CD4-positive, alpha-beta T cell treated with Interleukin-4 for 1 hour (primary cell): Measurements from ENCODE around the gene ZDHHC15.
"Not testable (repeated sequence)": the region's sequence is repeated elsewhere in the genome, so short reads cannot be mapped to it uniquely, and the experiment has no call there.

ENCODE experiments used
- DNase-seq, 2 donors: peaks; one replicate each; pipeline ENCODE4 v3.0.0-alpha.2; 2020 to 2022

ZDHHC15 gene, protein sequence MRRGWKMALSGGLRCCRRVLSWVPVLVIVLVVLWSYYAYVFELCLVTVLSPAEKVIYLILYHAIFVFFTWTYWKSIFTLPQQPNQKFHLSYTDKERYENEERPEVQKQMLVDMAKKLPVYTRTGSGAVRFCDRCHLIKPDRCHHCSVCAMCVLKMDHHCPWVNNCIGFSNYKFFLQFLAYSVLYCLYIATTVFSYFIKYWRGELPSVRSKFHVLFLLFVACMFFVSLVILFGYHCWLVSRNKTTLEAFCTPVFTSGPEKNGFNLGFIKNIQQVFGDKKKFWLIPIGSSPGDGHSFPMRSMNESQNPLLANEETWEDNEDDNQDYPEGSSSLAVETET

DNA sequence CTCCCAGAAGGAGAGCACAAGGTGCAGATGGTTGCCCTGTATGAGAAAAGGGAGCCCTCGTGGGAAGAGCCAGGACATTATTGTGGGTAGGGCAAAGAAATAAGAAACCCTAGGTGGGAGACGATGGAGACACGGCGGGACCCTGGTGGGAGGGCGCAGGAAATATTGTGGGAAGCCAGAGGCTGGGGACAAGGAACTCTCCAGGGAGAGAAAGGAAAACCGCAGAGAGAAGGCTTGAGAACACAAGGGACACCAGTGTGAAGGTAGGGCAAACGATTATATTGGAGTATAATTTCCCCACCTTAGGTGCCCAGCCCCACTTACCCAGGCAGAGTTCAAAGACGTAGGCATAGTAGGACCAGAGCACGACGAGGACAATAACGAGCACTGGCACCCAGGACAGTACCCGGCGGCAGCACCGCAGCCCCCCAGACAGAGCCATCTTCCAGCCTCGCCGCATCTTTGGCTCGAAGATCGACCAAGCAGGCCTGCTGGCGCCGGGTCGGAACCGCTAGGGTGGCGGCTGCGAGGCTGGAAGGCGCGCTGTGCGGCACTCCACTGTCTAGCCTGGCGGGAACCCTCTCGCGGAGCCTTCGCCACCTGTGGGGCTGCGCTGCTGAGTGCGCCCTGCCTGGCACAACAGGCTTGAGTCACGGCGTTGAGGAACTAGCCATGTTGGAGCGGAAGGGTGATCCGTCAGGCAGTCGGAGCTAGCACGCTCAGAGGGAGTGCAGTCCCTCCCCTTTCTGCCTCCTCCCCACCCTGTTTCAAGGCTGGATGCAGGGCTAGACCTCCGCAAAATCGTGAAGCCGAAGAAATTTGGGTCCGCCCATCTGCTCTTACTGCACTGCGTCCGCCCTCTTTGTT lies at the start of gene ZDHHC15:
TSS of gene ZDHHC15 (minus strand) at position 473 of the 867 bp plus-strand sequence. CDS start at position 460, 13 bp downstream.
- peak; percentile 23 to 24 for DNase-seq

DNA sequence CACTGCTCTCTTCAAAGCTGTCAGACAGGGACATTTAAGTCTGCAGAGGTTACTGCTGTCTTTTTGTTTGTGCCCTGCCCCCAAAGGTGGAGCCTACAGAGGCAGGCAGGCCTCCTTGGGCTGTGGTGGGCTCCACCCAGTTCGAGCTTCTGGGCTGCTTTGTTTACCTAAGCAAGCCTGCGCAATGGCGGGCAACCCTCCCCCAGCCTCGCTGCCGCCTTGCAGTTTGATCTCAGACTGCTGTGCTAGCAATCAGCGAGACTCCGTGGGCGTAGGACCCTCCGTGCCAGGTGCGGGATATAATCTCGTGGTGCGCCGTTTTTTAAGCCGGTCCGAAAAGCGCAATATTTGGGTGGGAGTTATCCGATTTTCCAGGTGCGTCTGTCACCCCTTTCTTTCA lies 37.7 kb upstream of the ZDHHC15 start:
- DNase-seq, result not testable (repeated sequence)

DNA sequence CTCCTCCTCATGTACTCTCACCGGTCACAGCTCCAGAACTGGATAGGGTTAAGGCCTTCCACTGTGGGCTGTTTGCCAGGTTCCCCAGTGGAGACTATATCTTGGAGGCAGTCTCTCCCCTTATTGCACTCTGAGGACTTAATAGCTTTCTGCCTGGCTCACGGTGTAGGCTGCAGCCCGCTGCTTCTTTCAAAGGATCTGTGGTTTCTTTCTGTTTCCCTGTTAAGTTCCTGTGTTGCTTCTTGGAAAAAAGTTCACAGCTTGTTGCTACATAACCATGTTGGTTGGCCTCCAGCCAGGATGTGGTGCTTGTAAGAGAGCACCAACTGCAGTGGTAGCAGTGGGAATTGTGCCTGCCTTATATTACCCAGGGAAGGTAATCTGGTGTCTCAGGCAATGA lies 24.9 kb upstream of the ZDHHC15 start:
- DNase-seq, result no peak

DNA sequence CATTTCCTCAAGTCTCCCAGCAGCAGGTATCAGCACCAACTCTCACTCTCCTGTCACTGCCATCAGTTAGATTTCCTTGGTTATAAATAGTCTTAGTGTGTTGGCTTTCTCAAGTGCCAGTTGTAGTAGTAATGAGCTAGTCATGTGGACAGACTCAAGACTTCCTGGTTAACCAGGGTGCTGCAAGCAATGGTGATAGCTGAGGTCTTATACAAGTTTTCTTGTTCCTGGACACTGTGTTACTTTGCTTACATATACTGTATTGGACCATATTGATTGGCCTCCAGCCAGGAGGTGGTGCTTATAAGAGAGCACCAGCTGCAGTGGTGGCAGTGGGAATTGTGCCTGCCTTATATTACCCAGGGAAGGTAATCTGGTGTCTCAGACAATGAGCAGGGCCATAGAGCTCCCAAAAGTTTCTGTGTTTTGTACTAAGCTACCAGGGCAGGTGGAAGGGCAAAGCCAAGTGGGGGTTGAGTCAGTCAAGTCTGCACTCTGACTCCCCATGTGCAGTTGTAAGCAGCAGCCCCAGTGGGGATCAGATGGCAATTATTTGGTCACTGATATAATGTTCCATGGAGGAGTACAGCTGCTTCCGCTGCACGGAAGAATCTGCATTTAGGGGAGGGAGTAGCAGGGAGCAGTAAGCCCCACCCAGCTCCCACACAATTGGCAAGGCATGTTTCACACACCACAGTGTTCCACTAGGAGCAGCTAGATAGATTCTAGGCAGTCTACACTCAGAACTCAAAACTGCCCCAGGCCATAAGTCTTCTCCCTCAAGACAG lies 24.1 kb upstream of the ZDHHC15 start:
- DNase-seq, result no peak

DNA sequence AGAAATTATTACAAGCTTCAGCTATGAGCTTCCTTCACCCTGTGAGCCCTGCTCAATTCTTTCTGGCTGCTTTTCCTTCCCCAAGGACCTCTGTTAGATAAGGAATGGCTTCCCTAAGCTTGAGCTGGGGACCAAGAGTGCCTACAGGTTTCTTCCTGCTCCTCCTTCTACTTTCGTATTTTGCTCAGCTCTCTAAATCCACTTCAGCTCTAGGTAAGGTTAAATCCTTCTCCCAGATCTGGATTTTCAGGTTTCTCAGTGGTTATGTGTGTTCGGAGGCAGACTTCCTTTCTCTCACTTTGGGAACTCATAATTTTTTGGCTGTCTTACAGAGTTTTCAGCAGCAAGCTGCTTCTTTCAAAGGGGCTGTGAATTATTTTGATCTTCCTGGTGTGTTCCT lies 21.9 kb upstream of the ZDHHC15 start:
- DNase-seq, result no peak

DNA sequence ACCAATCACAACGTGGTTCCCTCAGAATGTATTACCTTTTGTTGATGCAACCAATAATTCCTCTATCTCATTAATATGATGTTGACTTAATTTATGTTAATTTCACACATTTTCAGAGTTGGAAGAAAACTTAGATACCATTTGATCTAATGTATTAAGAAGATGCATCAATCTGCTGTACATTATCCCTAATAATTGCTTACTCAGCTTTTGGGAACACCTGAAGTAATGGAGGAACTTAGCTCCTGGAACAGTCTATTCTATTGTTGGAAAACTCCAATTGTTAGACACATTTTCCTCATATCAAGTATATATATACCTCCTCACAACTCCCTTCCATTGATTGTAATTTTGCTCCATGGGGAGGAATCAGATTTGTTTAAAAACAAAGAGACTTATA lies 38.9 kb downstream of the ZDHHC15 start:
- no peak for DNase-seq

DNA sequence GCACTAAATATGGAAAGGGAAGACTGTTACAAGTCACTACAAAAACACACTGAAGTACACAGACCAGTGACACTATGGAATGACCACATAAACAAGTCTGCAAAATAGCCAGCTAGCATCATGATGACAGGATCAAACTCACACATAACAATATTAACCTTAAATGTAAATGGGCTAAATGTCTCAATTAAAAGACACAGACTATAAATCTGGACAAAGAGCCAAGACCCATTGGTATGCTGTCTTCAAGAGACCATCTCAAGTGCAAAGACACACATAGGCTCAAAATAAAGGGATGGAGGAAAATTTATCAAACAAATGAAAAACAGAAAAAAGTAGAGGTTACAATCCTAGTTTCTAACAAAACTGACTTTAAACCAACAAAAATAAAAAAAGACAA lies 61.1 kb downstream of the ZDHHC15 start:
- not testable (repeated sequence) for DNase-seq

DNA sequence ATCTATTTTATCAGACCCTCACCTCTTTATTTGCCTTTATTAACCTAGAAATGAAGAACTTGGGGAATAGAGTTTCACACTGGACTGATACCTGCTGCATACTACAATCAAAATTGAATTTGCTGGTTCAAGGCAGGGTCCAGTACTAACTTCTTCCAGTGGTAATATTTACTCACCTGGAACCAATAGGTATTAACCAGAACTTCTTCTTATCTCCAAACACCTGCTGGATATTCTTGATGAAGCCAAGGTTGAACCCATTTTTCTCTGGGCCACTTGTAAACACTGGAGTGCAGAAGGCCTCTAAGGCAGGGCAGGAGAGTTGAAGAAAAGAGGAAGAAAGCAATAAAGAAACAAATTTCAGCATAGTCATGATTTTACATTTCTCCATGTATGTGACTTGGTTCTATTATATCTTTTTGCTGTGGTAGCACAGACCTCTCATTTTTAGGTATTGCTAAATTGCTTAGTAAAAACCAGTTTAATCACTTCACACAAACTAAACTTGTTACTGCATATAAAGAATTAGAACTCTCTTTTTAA lies 101.1 kb downstream of the ZDHHC15 start:
- no peak for DNase-seq

DNA sequence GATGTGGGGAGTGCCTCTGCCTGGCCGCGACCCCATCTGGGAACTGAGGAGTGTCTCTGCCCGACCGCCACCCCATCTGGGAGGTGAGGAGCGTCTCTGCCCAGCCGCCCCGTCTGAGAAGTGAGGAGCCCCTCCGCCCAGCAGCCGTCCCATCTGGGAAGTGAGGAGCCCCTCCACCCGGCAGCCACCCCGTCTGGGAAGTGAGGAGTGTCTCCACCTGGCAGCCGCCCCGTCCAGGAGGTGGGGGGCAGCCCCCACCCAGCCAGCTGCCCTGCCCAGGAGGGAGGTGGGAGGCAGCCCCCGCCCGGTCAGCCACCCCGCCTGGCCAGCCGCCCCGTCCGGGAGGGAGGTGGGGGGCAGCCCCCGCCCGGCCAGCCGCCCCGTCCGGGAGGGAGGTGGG lies 115.7 kb downstream of the ZDHHC15 start:
- not testable (repeated sequence) for DNase-seq

DNA sequence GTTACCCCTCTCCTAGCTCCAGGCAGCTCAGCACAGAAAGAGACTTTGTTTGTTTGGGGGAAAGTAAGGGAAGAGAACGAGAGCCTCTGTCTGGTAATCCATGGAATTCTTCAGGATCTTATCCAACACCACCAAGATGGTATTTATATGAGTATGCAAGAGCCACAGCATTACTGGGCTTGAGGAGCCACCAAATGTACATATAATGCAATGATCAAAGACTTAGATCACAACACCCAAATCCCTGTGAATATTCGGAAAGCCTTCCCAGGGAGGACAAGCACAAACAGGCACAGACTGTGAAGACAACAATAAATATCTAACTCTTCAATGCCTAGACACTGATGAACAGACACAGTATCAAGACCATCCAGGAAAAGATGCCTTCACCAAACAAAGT lies 132.4 kb downstream of the ZDHHC15 start:
- no peak for DNase-seq

DNA sequence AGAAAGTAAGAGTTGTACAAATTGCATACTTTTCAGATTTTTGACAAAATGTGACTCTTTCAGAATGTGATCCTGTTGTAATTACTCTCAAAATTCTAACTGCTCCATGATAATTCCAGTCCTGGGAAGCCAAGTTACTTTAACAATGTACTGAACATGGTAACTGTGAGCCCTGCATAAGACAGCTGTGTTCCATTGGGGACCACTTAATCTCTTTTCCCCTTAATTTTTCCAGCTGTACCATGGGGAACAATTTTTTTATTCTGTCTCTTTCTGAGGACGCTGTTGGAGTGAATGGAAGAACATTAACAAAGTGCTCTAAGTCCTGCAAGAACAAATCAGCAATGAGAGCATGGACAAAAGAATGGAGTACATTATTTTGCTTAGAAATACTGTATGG lies 153.1 kb downstream of the ZDHHC15 start:
- DNase-seq, result no peak

DNA sequence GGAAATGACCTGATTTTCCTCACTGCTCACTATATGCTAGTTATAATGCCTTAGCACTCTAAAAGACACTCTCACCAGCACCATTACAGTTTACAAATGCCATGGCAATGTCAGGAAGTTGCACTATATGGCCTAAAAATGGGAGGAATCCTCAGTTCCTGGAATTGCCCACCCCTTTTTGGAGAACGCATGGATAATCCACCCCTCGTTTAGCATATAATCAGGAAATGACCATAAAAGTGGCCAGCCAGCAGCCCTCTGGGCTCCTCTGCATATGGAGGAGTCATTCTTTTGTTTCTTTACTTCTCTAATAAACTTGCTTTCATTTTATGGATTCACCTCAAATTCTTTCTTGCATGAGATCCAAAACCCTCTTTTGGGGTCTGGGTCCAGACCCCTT lies 156.0 kb downstream of the ZDHHC15 start:
- DNase-seq, result no peak

DNA sequence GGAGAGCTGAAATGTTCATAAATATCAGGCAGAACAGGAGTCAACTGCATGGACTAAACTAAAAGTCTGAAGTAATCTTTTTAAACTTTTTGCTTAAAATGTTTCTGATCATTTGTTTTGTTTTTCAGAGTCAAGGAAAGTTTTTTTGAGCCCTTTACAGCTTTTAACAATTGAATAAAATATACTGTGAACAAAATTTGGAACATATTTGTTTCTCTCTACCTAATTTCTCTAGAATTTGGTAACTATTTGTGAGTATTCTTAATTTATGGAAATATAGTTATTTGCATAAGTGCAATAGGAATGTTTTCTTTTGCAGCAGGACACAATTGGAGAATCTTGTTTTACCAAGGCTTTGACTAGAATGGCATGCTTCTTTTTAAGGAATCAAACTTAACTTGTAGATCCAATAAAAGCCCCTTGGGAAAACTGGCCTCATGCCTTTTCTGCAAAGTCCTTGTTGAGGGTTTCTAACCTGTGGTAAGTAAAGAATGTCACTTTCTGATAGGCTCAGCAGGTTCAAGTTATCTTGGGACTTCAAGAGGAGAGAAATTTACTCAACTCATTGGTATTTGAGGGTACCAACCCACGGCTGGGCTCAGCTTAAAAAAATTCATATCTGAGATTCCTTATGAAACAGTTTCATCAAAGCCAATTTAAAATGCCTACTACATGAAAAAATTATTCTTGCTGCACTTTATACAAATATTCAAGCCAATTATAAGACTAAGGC lies 157.4 kb downstream of the ZDHHC15 start:
- no peak for DNase-seq

DNA sequence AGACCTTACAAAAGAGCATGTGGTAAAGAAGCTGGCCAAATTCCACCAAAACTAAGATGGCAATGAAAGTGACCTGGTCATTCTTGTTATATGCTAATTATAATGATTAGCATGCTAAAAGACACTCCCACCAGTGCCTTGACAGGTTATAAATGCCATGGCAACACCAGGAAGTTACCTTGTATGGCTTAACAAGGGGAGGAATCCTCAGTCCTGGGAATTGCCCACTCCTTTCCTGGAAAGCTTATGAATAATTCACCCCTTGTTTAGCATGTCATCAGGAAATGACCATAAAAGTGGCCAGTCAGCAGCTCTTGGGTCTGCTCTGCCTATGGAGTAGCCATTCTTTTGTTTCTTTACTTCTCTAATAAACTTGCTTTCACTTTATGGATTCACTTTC lies 161.0 kb downstream of the ZDHHC15 start:
- DNase-seq, result no peak

DNA sequence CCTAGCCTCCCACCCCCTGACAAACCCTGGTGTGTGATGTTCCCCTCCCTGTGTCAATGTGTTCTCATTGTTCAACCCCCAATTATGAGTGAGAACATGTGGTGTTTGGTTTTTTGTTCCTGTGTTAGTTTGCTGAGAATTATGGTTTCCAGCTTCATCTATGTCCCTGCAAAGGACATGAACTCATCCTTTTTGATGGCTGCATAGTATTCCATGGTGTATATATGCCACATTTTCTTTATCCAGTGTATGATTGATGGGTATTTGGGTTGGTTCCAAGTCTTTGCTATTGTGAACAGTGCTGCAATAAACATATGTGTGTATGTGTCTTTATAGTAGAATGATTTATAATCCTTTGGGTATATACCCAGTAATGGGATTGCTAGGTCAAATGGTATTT lies 174.2 kb downstream of the ZDHHC15 start:
- DNase-seq, result not testable (repeated sequence)

DNA sequence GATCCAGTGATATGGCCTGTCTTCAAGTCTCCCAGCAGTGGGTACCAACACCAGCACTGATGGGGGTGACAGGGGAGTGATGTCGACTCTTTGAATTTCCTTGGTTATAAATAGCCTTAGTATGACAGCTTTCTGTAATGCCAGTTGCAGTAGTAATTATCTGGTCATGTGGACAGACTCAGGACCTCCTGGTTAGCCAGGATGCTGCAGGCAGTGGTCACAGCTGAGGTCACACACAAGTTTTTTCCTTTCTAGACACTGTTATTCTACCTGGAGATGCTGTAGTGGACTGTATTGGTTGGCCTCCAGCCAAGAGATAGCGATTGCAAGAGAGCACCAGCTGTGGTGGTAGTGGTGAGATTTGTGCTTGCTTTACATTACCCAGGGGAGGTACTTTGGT lies 185.3 kb downstream of the ZDHHC15 start:
- DNase-seq, result no peak

DNA sequence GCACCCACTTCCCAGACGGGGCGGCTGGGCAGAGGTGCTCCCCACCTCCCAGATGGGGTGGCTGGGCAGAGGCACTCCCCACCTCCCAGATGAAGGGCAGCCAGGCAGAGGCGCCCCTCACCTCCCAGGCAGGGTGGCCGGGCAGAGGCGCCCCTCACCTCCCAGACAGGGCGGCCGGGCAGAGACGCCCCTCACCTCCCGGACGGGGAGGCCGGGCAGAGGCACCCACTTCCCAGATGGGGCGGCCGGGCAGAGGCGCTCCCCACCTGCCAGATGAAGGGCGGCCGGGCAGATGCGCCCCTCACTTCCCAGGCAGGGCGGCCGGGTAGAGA lies 187.7 kb downstream of the ZDHHC15 start:
- no peak for DNase-seq

DNA sequence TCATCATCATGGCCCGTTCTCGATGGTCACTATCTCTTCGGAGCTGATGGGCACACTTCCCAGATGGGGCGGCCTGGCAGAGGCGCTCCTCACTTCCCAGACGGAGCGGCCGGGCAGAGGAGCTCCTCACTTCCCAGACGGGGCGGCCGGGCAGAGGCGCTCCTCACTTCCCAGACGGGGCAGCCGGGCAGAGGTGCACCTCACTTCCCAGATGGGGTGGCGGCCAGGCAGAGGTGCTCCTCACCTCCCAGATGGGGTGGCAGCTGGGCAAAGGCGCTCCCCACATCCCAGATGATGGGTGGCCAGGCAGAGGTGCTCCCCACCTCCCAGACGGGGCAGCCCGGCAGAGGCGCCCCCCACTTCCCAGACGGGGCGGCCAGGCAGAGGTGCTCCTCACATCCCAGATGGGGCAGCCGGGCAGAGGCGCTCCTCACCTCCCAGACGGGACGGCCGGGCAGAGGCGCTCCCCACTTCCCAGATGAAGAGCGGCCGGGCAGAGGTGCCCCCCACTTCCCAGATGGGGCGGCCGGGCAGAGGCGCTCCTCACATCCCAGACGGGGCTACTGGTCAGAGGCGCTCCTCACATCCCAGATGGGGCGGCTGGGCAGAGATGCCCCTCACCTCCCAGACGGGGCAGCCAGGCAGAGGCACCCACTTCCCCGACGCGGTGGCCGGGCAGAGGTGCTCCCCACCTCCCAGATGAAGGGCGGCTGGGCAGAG lies 188.3 kb downstream of the ZDHHC15 start:
- DNase-seq, result not testable (repeated sequence)

DNA sequence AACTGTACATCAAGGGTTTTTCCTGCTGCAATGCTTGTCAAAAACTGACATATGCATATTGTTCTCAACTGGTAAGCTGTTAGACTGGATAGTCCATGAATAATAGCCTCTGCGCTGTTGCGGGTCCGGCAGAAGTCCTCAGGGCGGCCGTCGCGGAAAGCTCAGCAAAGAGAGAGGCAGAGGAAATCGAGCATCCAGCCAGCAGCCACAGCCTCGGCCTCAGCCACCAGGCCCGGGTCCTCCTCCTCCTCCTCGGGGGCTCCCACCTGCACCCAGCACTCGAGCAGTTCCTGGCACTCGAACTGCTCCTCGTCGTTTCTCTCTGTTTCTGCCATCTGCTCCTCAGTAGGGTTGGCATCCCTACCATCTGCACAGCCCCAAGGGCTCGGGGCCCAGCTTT lies 195.2 kb downstream of the ZDHHC15 start:
- no peak for DNase-seq
